Measurements from ENCODE around the gene ATPAF2. TPM values are rescaled to one million over a fixed set of nuclear protein-coding genes. Genes with fewer than 3 reads are reported as not detected.

The ATPAF2 gene
- total and polyA plus RNA-seq, 8 donors = 5.4 to 250 (median 19.1) TPM

DNA sequence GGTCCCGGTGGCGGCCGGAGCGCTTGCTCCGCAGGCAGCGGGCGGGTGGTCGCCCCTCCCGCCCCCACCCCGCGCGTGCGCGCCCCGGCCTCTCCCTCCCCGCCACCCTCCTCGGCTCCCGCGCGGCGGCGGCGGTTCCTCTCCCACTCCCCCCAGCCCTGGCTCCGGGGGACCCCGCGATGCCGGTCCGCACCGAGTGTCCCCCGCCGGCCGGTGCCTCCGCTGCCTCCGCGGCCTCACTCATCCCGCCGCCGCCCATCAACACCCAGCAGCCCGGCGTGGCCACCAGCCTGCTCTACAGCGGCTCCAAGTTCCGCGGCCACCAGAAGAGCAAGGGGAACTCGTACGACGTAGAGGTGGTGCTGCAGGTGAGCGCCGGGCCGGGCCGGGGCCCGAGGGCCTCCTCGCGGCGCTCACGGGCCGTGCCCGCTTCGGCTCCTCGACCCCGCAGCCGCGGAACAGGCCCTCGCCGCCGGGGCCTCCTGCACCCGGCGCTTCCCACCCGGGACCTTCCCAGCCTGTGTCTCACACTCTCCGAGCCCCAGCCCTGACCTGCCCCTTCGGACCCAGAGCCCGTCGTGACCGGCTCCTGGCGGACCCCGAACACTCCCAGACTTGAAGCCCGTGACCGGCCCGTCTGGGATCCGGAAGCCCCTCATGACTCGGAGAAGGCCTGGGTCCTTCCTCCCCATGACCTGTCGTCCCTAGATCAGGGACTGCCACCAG, 730 bp upstream of the ATPAF2 start:
- WGBS, 5 donors = 0 to 1% (median 1%) methylated on average over 20 to 80 of the region's 81 CpGs

DNA sequence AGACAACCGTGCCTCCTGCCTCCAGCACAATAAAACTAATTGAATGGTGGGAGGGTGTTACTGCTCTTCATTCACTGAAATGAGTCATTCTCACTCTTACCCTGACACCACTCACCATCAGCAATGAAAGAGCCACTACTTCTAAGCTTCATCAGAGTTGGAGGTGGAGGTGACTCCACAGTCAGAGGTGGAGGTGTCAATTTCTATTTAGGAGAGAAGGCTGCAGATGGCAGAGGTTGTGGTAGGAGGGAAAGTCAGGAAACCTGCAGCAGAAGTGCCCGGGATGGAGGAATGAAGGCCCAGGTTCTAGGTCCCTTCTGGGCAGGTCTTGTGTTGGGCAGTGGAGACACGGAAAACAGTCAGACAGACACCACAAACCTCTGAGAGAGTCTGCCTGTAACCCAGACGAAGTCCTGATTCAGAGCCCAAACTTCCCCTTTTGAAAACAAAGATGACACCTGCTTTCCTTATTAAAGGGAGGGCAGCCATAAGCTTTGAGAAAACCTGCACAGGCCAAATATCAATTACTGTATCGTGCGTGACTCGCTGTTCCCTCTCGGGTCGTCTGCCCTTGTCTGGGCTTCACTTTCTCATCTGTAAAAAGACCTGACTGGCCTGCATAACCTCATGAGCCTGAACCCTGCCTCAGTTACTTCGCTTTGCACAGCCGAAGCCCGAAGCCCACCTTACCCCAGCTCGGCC, 668 bp downstream of the ATPAF2 start:
- intact Hi-C loops (cut with DNase I; ENCODE audit: low total_unique reads) = no loop called here
- H3K36me3 ChIP-seq = no peaks in the 10 kb centered on the region
- TF ChIP-seq, protein P1, sequence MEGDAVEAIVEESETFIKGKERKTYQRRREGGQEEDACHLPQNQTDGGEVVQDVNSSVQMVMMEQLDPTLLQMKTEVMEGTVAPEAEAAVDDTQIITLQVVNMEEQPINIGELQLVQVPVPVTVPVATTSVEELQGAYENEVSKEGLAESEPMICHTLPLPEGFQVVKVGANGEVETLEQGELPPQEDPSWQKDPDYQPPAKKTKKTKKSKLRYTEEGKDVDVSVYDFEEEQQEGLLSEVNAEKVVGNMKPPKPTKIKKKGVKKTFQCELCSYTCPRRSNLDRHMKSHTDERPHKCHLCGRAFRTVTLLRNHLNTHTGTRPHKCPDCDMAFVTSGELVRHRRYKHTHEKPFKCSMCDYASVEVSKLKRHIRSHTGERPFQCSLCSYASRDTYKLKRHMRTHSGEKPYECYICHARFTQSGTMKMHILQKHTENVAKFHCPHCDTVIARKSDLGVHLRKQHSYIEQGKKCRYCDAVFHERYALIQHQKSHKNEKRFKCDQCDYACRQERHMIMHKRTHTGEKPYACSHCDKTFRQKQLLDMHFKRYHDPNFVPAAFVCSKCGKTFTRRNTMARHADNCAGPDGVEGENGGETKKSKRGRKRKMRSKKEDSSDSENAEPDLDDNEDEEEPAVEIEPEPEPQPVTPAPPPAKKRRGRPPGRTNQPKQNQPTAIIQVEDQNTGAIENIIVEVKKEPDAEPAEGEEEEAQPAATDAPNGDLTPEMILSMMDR (IDR thresholded peaks at IDR 0.05) = no peak
- TF ChIP-seq POLR2AphosphoS5 (IDR thresholded peaks at IDR 0.05) (no peak), EP300 (IDR thresholded peaks at IDR 0.05) (no peak), POLR2A (IDR thresholded peaks at IDR 0.05) (no peak)
- WGBS, 5 donors = 3 to 5% (median 4%) methylated on average over 12 to 13 of the region's 13 CpGs
- H3K27me3 ChIP-seq = no peaks in the 10 kb centered on the region
- peaks cover 27 to 68% (median 53%) of the 10 kb centered on the region in 4 donors for H3K4me1 ChIP-seq
- peak overlapping the region; percentile 81 to 100 (median 96) for H3K4me3 ChIP-seq
- no peak for DNase-seq
- H3K9me3 ChIP-seq = no peaks in the 10 kb centered on the region
- H3K27ac ChIP-seq = peak overlapping the region; percentile 64 to 89 (median 79)

More for the DNA sequence above, 730 bp upstream of the ATPAF2 start:
- H3K4me1 ChIP-seq = peaks cover 27 to 65% (median 52%) of the 10 kb centered on the region in 4 donors
- H3K27ac ChIP-seq = peak overlapping the region; percentile 70 to 89 (median 87)
- no peak for TF ChIP-seq POLR2AphosphoS5 (IDR thresholded peaks at IDR 0.05)
- intact Hi-C loops (cut with DNase I; ENCODE audit: low total_unique reads) = no loop called here
- H3K4me3 ChIP-seq = peak overlapping the region; percentile 81 to 100 (median 96)
- DNase-seq = peak in 1 of 2 donors; percentile 56
- H3K27me3 ChIP-seq = no peaks in the 10 kb centered on the region
- H3K9me3 ChIP-seq = no peaks in the 10 kb centered on the region
- H3K36me3 ChIP-seq = peaks cover 0 to under 1% (median 0%) of the 10 kb centered on the region in 4 donors

DNA sequence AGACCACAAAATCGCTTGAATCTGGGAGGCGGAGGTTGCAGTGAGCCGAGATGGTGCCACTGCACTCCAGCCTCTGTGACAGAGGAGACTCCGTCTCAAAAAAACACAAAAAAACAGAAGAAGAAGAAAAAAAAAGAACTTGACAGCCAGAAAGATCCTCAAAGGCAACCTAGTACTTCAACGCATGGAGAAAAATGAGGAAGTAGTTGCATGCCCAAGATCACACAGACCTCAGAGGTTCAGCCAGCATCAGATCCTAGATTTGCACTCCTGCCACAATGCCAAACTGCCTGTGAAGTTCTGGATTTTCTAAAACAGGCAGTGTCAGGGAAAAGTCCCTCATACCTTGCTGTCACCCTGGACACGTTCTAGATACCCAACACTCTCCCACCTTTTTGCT, 1.5 kb downstream of the ATPAF2 start:
- Histone ChIP-seq H3K9me3 (no peaks in the 10 kb centered on the region), H3K4me3 (peak overlapping the region in 1 of 4 donors; percentile 94), H3K36me3 (no peaks in the 10 kb centered on the region), H3K27me3 (no peaks in the 10 kb centered on the region), H3K4me1 (peaks cover 27 to 67% (median 54%) of the 10 kb centered on the region in 4 donors), H3K27ac (peak overlapping the region in 1 of 5 donors; percentile 20)
- intact Hi-C loops (cut with DNase I; ENCODE audit: low total_unique reads) = no loop called here
- WGBS, 5 donors = 67 to 75% (median 74%) methylated on average over 6 of the region's 6 CpGs
- TF ChIP-seq, protein P1 (IDR thresholded peaks at IDR 0.05) = no peak
- no peak for DNase-seq

DNA sequence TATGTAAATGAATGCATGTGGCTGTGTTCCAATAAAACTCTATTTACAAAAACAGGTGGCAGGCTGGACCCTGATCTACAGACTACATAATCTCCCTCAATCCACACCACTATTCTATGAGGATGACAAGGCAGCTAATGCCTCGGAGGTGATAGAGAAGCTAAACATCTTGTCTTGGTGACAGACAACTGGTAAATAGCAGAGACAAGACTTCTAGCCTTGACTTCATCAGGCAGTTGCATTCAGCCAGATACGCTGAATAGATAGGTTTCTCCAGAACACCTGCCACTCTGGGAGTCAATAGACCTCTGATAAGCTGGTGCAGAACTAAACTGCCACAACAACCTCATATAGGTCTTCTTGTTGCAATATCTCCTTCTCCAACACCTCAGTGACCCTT, 3.3 kb downstream of the ATPAF2 start:
- Histone ChIP-seq H3K36me3 (no peaks in the 10 kb centered on the region), H3K9me3 (no peaks in the 10 kb centered on the region), H3K4me1 (peaks cover 21 to 52% (median 43%) of the 10 kb centered on the region in 4 donors), H3K27ac (no peak overlapping the region), H3K27me3 (no peaks in the 10 kb centered on the region), H3K4me3 (no peak overlapping the region)
- no peak for DNase-seq
- intact Hi-C loops (cut with DNase I; ENCODE audit: low total_unique reads) = no loop called here
- 34 to 59% (median 49%) methylated on average over 2 of the region's 2 CpGs for WGBS, 5 donors
- TF ChIP-seq, protein P1 (IDR thresholded peaks at IDR 0.05) = no peak
- TF ChIP-seq POLR2A (IDR thresholded peaks at IDR 0.05) = no peak
- no peak for TF ChIP-seq POLR2AphosphoS5 (IDR thresholded peaks at IDR 0.05)
- no peak for TF ChIP-seq EP300 (IDR thresholded peaks at IDR 0.05)
